ENCODE results near the gene TUT4.

Gene TUT4

GRCh38 chr1:52404116-52404974 is 148.5 kb downstream of the TUT4 start, which contains the start of the genes ORC1 and PRPF38A:
Gene ORC1 (minus strand): TSS chr1:52404423. CDS start chr1:52402223, 2,200 bp downstream.
Gene PRPF38A (plus strand): TSS chr1:52404602. CDS start chr1:52404750, 148 bp downstream.
- peak; percentile 90 to 91 for DNase-seq (ENCODE audit: low read depth in 2 of 2)

- peak; percentile 12 to 24 for DNase-seq (ENCODE audit: low read depth in 2 of 2)
Measured at GRCh38 chr1:52403566-52404115, 149.3 kb downstream of the TUT4 start.

- DNase-seq (ENCODE audit: low read depth in 2 of 2), result no peak
Measured at GRCh38 chr1:52402860-52403240, 150.0 kb downstream of the TUT4 start.

GRCh38 chr1:52400131-52400530 is 152.8 kb downstream of the TUT4 start:
- DNase-seq (ENCODE audit: low read depth in 2 of 2), result no peak

- DNase-seq (ENCODE audit: low read depth in 2 of 2), result no peak
Measured at GRCh38 chr1:52399629-52400028, 153.3 kb downstream of the TUT4 start.

- DNase-seq (ENCODE audit: low read depth in 2 of 2), result no peak
Measured at GRCh38 chr1:52393174-52393573, 159.7 kb downstream of the TUT4 start.

- DNase-seq (ENCODE audit: low read depth in 2 of 2), result no peak
Measured at GRCh38 chr1:52386458-52386857, 166.4 kb downstream of the TUT4 start.

- no peak for DNase-seq (ENCODE audit: low read depth in 2 of 2)
Measured at GRCh38 chr1:52385376-52385775, 167.5 kb downstream of the TUT4 start.

Data from fibroblast of skin of left quadriceps (primary cell).